ENCODE data around the gene APBA2. TPM values are rescaled to one million over a fixed set of nuclear protein-coding genes. Genes with fewer than 3 reads are reported as not detected.

Gene APBA2
- total RNA-seq, 1 donor from 2014 or later: 0.38 TPM

GRCh38 chr15:29104566-29104880 is 218.7 kb downstream of the APBA2 start:
- Histone ChIP-seq H3K27ac (replicated peaks) (no peak overlapping the region), H3K27me3 (ENCODE audit: low read depth) (peaks cover 33% of the 10 kb centered on the region), H3K9me3 (replicated peaks) (no peaks in the 10 kb centered on the region), H3K36me3 (no peaks in the 10 kb centered on the region), H3K4me1 (peaks cover 10% of the 10 kb centered on the region), H3K4me3 (no peak overlapping the region)
- intact Hi-C loops (cut with micrococcal nuclease): no loop called here
- TF ChIP-seq CTCF (IDR thresholded peaks at IDR 0.05; ENCODE audit: borderline replicate concordance): no peak
- DNase-seq: no peak

- no peaks in the 10 kb centered on the region for H3K9me3 ChIP-seq (replicated peaks)
- H3K27ac ChIP-seq (replicated peaks): no peak overlapping the region
- no peaks in the 10 kb centered on the region for H3K36me3 ChIP-seq
- no peak for DNase-seq
- TF ChIP-seq CTCF (IDR thresholded peaks at IDR 0.05; ENCODE audit: borderline replicate concordance): no peak
- intact Hi-C loops (cut with micrococcal nuclease): no loop called here
- no peak overlapping the region for H3K4me3 ChIP-seq
- H3K4me1 ChIP-seq: peaks cover 10% of the 10 kb centered on the region
- H3K27me3 ChIP-seq (ENCODE audit: low read depth): peaks cover 41% of the 10 kb centered on the region
Observed at GRCh38 chr15:29105151-29105854, 219.5 kb downstream of the APBA2 start.

GRCh38 chr15:29106116-29106515 is 220.3 kb downstream of the APBA2 start:
- no peaks in the 10 kb centered on the region for H3K36me3 ChIP-seq
- no peak overlapping the region for H3K27ac ChIP-seq (replicated peaks)
- TF ChIP-seq CTCF (IDR thresholded peaks at IDR 0.05; ENCODE audit: borderline replicate concordance): no peak
- peaks cover 10% of the 10 kb centered on the region for H3K4me1 ChIP-seq
- H3K9me3 ChIP-seq (replicated peaks): no peaks in the 10 kb centered on the region
- intact Hi-C loops (cut with micrococcal nuclease): no loop called here
- DNase-seq: no peak
- peaks cover 43% of the 10 kb centered on the region for H3K27me3 ChIP-seq (ENCODE audit: low read depth)
- no peak overlapping the region for H3K4me3 ChIP-seq

- peaks cover 10% of the 10 kb centered on the region for H3K4me1 ChIP-seq
- no peak for TF ChIP-seq CTCF (IDR thresholded peaks at IDR 0.05; ENCODE audit: borderline replicate concordance)
- intact Hi-C loops (cut with micrococcal nuclease): no loop called here
- H3K9me3 ChIP-seq (replicated peaks): no peaks in the 10 kb centered on the region
- no peak for DNase-seq
- H3K27me3 ChIP-seq (ENCODE audit: low read depth): peaks cover 49% of the 10 kb centered on the region
- H3K4me3 ChIP-seq: no peak overlapping the region
- H3K27ac ChIP-seq (replicated peaks): no peak overlapping the region
- no peaks in the 10 kb centered on the region for H3K36me3 ChIP-seq
Observed at GRCh38 chr15:29106551-29107290, 220.9 kb downstream of the APBA2 start.

- Histone ChIP-seq H3K4me1 (peaks cover 10% of the 10 kb centered on the region), H3K9me3 (replicated peaks) (no peaks in the 10 kb centered on the region), H3K36me3 (no peaks in the 10 kb centered on the region), H3K27me3 (ENCODE audit: low read depth) (peaks cover 56% of the 10 kb centered on the region), H3K27ac (replicated peaks) (no peak overlapping the region), H3K4me3 (no peak overlapping the region)
- intact Hi-C loops (cut with micrococcal nuclease): no loop called here
- no peak for DNase-seq
- TF ChIP-seq CTCF (IDR thresholded peaks at IDR 0.05; ENCODE audit: borderline replicate concordance): no peak
Observed at GRCh38 chr15:29107291-29107890, 221.6 kb downstream of the APBA2 start.

All from left ventricle myocardium inferior (tissue), 1 donor.